H1 (cell line): Measurements from ENCODE around the gene SBF2. TPM values are rescaled to one million over a fixed set of nuclear protein-coding genes. Genes with fewer than 3 reads are reported as not detected.

ENCODE experiments used
- CTCF ChIA-PET: fragments of 300-600 bp; sonication (Branson Sonifier 250); formaldehyde crosslinking; loops from one replicate; lab custom pipeline; 2021; ENCODE audit not compliant: partially characterized antibody; lab: Charles Lee
- POLR2A ChIA-PET: fragments of 300-600 bp; sonication (Branson Sonifier 250); formaldehyde crosslinking; loops from one replicate; lab custom pipeline; 2021; ENCODE audit warnings: inconsistent platforms; ENCODE audit not compliant: partially characterized antibody; lab: Charles Lee
- DNase-seq, 2 experiments: peaks; one replicate each; pipeline versions ENCODE4 v3.0.0 to v3.0.0-alpha.2; 2010 to 2022; ENCODE audit warnings: low spot score in 2 of 2, low read depth in 1 of 2, mixed read lengths in 1 of 2
- FAIRE-seq: peaks from 2 replicates; lab custom pipeline; 2011; peaks lifted over from hg19 to GRCh38; lab: Jason Lieb, UNC
- H2AFZ ChIP-seq: 2 replicates; pipeline ENCODE4 v1.8.1; 2012; ENCODE audit warnings: low read length, inconsistent platforms
- H2AK5ac ChIP-seq: 2 replicates; pipeline ENCODE4 v1.6.1; 2013; ENCODE audit warnings: low read depth, low read length
- H2BK120ac ChIP-seq: replicated peaks from 2 replicates; pipeline ENCODE3; 2013; ENCODE audit warnings: low read depth, low read length, inconsistent platforms
- H2BK12ac ChIP-seq: 2 replicates; pipeline ENCODE4 v1.6.1; 2013; ENCODE audit warnings: low read depth, low read length
- H2BK15ac ChIP-seq: 2 replicates; pipeline ENCODE4 v1.6.1; 2013; ENCODE audit warnings: low read length
- H2BK20ac ChIP-seq: 2 replicates; pipeline ENCODE4 v1.6.1; 2013; ENCODE audit warnings: low read length
- H2BK5ac ChIP-seq: 2 replicates; pipeline ENCODE4 v1.6.1; 2013; ENCODE audit warnings: low read depth, low read length
- H3K14ac ChIP-seq: 2 replicates; pipeline ENCODE4 v1.6.1; 2013; ENCODE audit warnings: inconsistent platforms; ENCODE audit not compliant: insufficient read length
- H3K18ac ChIP-seq: 2 replicates; pipeline ENCODE4 v1.6.1; 2013; ENCODE audit warnings: low read length; ENCODE audit errors: extremely low read depth
- H3K23ac ChIP-seq: 2 replicates; pipeline ENCODE4 v1.6.1; 2013; ENCODE audit warnings: inconsistent platforms; ENCODE audit not compliant: insufficient read length
- H3K23me2 ChIP-seq: 2 replicates; pipeline ENCODE4 v1.6.1; 2013; ENCODE audit warnings: low read depth, low read length
- H3K27ac ChIP-seq: 2 replicates; pipeline ENCODE4 v1.6.1; 2011; ENCODE audit warnings: low read depth, low read length, inconsistent platforms
- H3K27me3 ChIP-seq, 4 experiments: replicated peaks in 1 of 4; 1 replicate in 1 of 4; 2 replicates in 3 of 4; pipeline versions ENCODE4 v1.6.1 to v1.8.1; 2011 to 2013; ENCODE audit warnings: low read length in 3 of 4, mild to moderate bottlenecking in 3 of 4, inconsistent platforms in 2 of 4, mixed read lengths in 2 of 4, moderate library complexity in 1 of 4; ENCODE audit not compliant: control insufficient read depth in 3 of 4, insufficient read depth in 3 of 4; ENCODE audit errors: extremely low read depth in 1 of 4
- H3K36me3 ChIP-seq, 4 experiments: 2 replicates each; pipeline versions ENCODE4 v1.6.1 to v1.8.1; 2011 to 2013; ENCODE audit warnings: mild to moderate bottlenecking in 4 of 4, low read length in 3 of 4, moderate library complexity in 2 of 4, control low read depth in 1 of 4, inconsistent platforms in 1 of 4; ENCODE audit not compliant: insufficient read depth in 4 of 4, control insufficient read depth in 2 of 4
- H3K4ac ChIP-seq: replicated peaks from 2 replicates; pipeline ENCODE3; 2013; ENCODE audit warnings: low read length, low read depth, mixed read lengths, inconsistent platforms; ENCODE audit not compliant: insufficient read length
- H3K4me1 ChIP-seq, 4 experiments: replicated peaks in 1 of 4; 1 replicate in 1 of 4; 2 replicates in 3 of 4; pipeline versions ENCODE4 v1.6.1 to v1.8.1; 2011 to 2013; ENCODE audit warnings: low read length in 3 of 4, inconsistent platforms in 2 of 4, mixed read lengths in 1 of 4; ENCODE audit not compliant: insufficient read depth in 4 of 4, control insufficient read depth in 3 of 4
- H3K4me2 ChIP-seq, 2 experiments: 2 replicates each; pipeline versions ENCODE4 v1.6.1 to v1.8.1; 2011 to 2013; ENCODE audit warnings: low read depth in 2 of 2, low read length in 2 of 2, control low read depth in 1 of 2, inconsistent platforms in 1 of 2, mild to moderate bottlenecking in 1 of 2; ENCODE audit not compliant: insufficient read depth in 1 of 2
- H3K4me3 ChIP-seq, 4 experiments: fragments of 200-600, 300-600 bp in 1 of 4; sonication (generic), shearing (Covaris generic), sonication (Bioruptor Twin) in 1 of 4; 2 replicates each; pipeline versions ENCODE4 v1.5.1 to v1.8.1; 2011 to 2016; ENCODE audit warnings: low read length in 4 of 4, low read depth in 3 of 4, control low read depth in 2 of 4, inconsistent platforms in 2 of 4, mild to moderate bottlenecking in 2 of 4, mixed read lengths in 1 of 4, moderate library complexity in 1 of 4; ENCODE audit not compliant: insufficient read depth in 2 of 4; ENCODE audit errors: extremely low read depth in 1 of 4
- H3K56ac ChIP-seq: replicated peaks from 2 replicates; pipeline ENCODE3; 2013; ENCODE audit warnings: low read depth, mild to moderate bottlenecking, mixed read lengths, low read length, inconsistent platforms; ENCODE audit not compliant: insufficient read length
- H3K79me1 ChIP-seq: 2 replicates; pipeline ENCODE4 v1.6.1; 2013; ENCODE audit warnings: low read depth, low read length, control low read depth
- H3K79me2 ChIP-seq, 2 experiments: 2 replicates each; pipeline versions ENCODE4 v1.6.1 to v1.8.1; 2012 to 2013; ENCODE audit warnings: low read length in 2 of 2, mild to moderate bottlenecking in 2 of 2, inconsistent platforms in 1 of 2; ENCODE audit not compliant: insufficient read depth in 2 of 2, control insufficient read depth in 1 of 2
- H3K9ac ChIP-seq, 4 experiments: replicated peaks in 1 of 4; 1 replicate in 1 of 4; 2 replicates in 3 of 4; pipeline versions ENCODE4 v1.6.1 to v1.8.1; 2011 to 2013; ENCODE audit warnings: low read depth in 3 of 4, low read length in 3 of 4, control low read depth in 2 of 4, mild to moderate bottlenecking in 2 of 4, moderate library complexity in 2 of 4, inconsistent platforms in 1 of 4; ENCODE audit errors: extremely low read depth in 1 of 4
- H3K9me3 ChIP-seq, 2 experiments: 2 replicates each; pipeline versions ENCODE4 v1.6.1 to v1.8.1; 2012 to 2013; ENCODE audit warnings: mild to moderate bottlenecking in 2 of 2, moderate library complexity in 2 of 2, control low read depth in 1 of 2, inconsistent platforms in 1 of 2, low read depth in 1 of 2, low read length in 1 of 2, mixed read lengths in 1 of 2; ENCODE audit not compliant: insufficient read depth in 2 of 2
- H4K20me1 ChIP-seq, 2 experiments: replicated peaks in 1 of 2; 2 replicates each; pipeline versions ENCODE3 to v1.8.1; 2011 to 2013; ENCODE audit warnings: inconsistent platforms in 2 of 2, low read length in 2 of 2, mild to moderate bottlenecking in 1 of 2; ENCODE audit not compliant: insufficient read depth in 2 of 2, control insufficient read depth in 1 of 2
- H4K5ac ChIP-seq: 2 replicates; pipeline ENCODE4 v1.6.1; 2013; ENCODE audit warnings: low read length, low read depth, mixed read lengths, inconsistent platforms; ENCODE audit not compliant: insufficient read length
- H4K8ac ChIP-seq: 2 replicates; pipeline ENCODE4 v1.8.0; 2013; ENCODE audit warnings: mild to moderate bottlenecking, moderate library complexity, low read length, inconsistent platforms; ENCODE audit not compliant: insufficient read depth; ENCODE audit errors: extremely low read depth
- H4K91ac ChIP-seq: replicated peaks from 2 replicates; pipeline ENCODE3; 2013; ENCODE audit warnings: low read length, mixed read lengths, inconsistent platforms; ENCODE audit not compliant: insufficient read length
- USF2 ChIP-seq: IDR thresholded peaks from 2 replicates; pipeline ENCODE4 v1.6.1; 2011; ENCODE audit warnings: low read length, improper control_type of control experiment
- WGBS, 2 experiments: shearing (Covaris generic) in 1 of 2; methylation state at CpG; one replicate each; pipeline versions ENCODE4 v1.1.6 to v1.1.7; 2013 to 2015; ENCODE audit warnings: low lambda C conversion rate in 2 of 2, mixed read lengths in 2 of 2, inconsistent platforms in 1 of 2, low coverage in 1 of 2, missing lambda C conversion rate in 1 of 2; ENCODE audit not compliant: insufficient replicate concordance in 2 of 2, insufficient coverage in 1 of 2, insufficient read length in 1 of 2; ENCODE audit errors: extremely low coverage in 1 of 2, missing lambda C conversion rate in 1 of 2; 5-methylcytosine and 5-hydroxymethylcytosine counted together
- polyA plus RNA-seq, 7 experiments: library from polyadenylated mRNA; depleted of rRNA in 3 of 7; stranded (reverse) in 5 of 7; unstranded in 2 of 7; fragments of >200 nt in 5 of 7; fragments of 200-250 nt in 2 of 7; gene quantifications; 1 replicate in 5 of 7; 2 replicates in 1 of 7; 4 replicates in 1 of 7; pipeline versions ENCODE4 v1.2.1 to v1.2.3, GENCODE V29; 2011 to 2013; ENCODE audit warnings: missing spikeins in 2 of 7, mixed read lengths in 2 of 7
- total RNA-seq: library from RNA; stranded (reverse); fragmentation: NEBNext Ultra II Directional; extraction: Animal tissue kit (Norgen Biotek cat#: 25700); gene quantifications from 2 replicates; pipeline ENCODE4 v1.2.1, GENCODE V29; 2021

Gene SBF2
- total and polyA plus RNA-seq, 2 of the 8 experiments (the other 6 are each of a cell fraction or from before 2014, with no cell fraction given), result 36.7 to 50.5 TPM

- Histone ChIP-seq H3K4ac (no peak overlapping the region), H3K27me3 (no peaks in the 10 kb centered on the region), H3K9me3 (no peaks in the 10 kb centered on the region), H2BK120ac (no peak overlapping the region), H3K36me3 (no peaks in the 10 kb centered on the region; a peak in 1 of 8 replicates), H3K18ac (no peak overlapping the region), H3K23me2 (no peaks in the 10 kb centered on the region), H2BK5ac (no peak overlapping the region), H2BK12ac (no peak overlapping the region), H3K14ac (no peak overlapping the region), H3K4me1 (peaks cover 0 to 6% (median 2%) of the 10 kb centered on the region in 4 experiments; a peak in 4 of 7 replicates), H3K4me3 (no peak overlapping the region), H3K56ac (no peak overlapping the region), H4K5ac (no peak overlapping the region), H3K4me2 (no peak overlapping the region), H3K79me1 (no peaks in the 10 kb centered on the region), H2AFZ (no peak overlapping the region), H4K8ac (no peak overlapping the region), H4K91ac (no peak overlapping the region), H3K79me2 (no peaks in the 10 kb centered on the region), H3K27ac (no peak overlapping the region), H3K23ac (no peak overlapping the region), H4K20me1 (no peaks in the 10 kb centered on the region), H2AK5ac (peak overlapping the region; percentile 93; the same call in 1 of the 2 replicates), H2BK20ac (no peak overlapping the region), H3K9ac (no peak overlapping the region), H2BK15ac (no peak overlapping the region)
- POLR2A ChIA-PET, result interaction anchor here (1.4 kb wide), 1 partner anchor 335 kb away, joined by 4 read pairs; no protein-coding TSS in a partner anchor
- no peak for DNase-seq
- FAIRE-seq, result no peak
- CTCF ChIA-PET, result interaction anchor here (0.6 to 1.2 kb wide), 3 partner anchors 107 to 483 kb away, joined by 3 read pairs; no protein-coding TSS in a partner anchor
- WGBS, 2 experiments, result 82% methylated on average over 2 of the region's 2 CpGs; no CpG with 5 or more reads in 1 of the 2 experiments
- TF ChIP-seq USF2, result no peak
Observed at GRCh38 chr11:9969068-9969467, 325.0 kb downstream of the SBF2 start.
